Hematopoietic multipotent progenitor cell treated with erythropoietin and hydrocortisone succinate and interleukin-3 and kit ligand, for 15 days (in vitro differentiated cells): ENCODE data around the gene PRDM16.

ENCODE experiments used
- DNase-seq: peaks from one replicate; pipeline ENCODE4 v3.0.0-alpha.2; 2015; ENCODE audit warnings: low spot score

The PRDM16 gene

DNA sequence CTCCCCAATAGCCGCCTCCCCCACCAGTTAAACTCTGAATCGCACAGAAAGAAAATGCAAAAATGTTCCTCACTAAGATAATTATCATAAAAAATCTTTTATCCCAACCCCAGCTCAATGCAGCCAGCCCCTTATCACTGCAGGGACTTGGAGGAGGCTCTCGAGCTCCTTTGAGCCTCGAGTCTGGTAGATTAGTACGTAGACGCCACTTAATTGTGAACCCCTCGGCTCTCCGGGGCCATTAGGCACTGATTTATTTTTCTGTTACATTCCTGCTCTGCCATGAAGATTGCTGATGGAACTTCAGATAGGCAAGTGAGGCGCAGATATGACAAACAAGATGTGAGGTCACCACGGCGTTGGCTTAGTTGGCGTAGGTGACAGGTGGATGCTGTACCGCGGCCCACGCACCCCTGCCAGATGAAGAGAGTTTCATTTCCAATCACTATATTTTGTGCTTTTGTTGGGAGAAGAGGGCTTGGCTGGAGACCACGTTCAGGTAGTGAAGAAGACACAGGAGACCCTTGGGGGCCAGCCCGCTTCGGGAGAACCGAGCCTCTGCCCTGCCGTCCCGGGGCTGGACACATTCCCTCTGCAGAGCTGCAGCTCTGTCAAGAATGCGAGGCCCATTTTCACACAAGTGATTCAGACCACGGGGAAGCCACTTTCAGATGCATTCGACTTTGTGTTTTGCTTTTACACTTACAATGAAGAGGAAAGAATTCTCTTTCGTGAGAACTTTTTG, 329.6 kb downstream of the PRDM16 start:
- no peak for DNase-seq

DNA sequence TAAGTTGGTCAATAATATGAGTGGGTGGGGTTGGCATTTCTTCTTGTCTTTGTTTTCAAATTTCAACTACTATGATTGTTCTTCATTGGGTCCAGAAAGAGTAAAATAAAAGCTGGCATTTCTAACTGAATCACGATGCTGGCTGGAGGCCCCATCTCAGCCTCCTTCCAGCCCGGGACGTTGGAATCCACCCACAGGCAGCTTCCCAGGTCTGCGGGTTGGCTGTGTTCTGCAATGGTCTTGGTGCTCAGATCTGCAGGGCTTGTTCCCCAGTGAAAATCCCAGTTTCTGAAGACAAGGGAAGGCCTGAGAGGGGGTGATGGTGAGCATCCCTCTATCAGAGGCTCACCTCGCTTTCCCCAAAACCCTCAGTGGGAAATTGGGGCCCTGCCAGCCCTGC, 330.7 kb downstream of the PRDM16 start:
- no peak for DNase-seq

DNA sequence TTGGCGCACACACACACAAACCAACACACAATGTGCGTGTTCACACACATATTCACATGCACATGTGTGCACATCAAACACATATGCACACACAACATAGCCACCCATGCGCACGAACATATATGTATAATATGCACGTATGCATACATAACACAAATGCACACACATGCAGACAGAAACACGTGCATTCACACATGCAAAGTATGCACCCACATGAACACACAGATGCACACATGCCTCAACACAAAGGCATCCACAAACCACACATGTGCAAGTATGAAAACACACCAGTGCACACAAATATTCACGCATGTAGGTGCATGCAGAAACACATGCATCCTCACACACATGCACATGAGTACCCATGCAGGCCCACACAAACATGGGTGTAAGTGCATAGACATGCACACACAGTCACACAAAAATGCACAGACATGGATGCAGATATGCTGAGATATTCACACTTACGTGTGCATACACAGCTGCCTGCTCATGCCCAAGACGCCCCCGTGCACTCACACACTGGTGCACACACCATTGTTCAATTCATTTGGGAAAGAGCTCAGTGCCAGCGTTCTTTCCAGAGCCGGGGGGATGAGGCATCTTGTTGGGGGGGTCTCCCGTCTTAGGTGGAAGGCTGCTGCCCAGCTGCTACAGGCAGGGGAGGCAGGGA, 332.7 kb downstream of the PRDM16 start:
- DNase-seq: no peak

DNA sequence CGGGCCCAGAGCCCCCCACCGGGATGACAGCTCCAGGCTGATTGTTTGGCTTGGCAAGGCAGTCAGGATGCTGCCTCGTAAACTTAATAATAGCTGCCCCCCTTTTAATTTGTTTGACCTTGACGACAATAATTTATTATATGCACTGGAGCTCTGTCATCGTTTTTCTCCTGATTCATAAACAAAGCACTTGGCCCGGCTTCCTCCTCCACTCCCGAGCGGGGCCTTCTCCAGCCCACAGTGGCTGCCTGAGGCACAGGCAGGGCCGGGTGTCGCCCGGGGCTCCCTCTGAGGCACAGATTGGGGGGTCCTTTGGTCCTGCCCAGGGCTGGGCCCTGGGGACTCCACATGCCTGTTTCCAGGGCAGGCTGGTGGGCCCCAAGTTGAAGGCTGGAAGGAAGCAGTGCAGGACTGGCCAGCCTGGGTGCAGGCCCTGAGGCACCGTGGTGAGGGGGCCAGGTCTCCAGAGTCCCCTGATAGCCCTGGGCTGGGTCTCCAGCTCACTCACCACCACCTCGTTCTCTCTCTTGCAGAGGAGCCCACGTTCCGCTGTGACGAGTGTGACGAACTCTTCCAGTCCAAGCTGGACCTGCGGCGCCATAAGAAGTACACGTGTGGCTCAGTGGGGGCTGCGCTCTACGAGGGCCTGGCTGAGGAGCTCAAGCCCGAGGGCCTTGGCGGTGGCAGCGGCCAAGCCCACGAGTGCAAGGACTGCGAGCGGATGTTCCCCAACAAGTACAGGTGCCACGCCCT, 333.4 kb downstream of the PRDM16 start:
- DNase-seq: no peak

DNA sequence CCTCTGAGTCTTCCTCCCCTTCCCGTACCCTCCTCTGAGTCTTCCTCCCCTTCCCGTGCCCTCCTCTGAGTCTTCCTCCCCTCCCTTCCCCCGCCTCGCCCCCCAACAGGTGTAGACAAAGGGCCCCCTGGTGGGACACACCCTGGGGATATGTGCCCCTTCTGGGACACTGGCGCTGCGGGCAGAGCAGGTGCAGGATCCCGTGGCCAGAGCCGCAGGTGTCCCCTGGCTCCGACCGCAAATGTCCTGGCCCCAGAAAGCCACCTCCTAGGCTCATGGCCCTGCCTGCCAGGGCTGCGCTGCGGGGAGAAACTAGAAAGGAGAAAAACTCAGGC, 334.0 kb downstream of the PRDM16 start:
- no peak for DNase-seq

DNA sequence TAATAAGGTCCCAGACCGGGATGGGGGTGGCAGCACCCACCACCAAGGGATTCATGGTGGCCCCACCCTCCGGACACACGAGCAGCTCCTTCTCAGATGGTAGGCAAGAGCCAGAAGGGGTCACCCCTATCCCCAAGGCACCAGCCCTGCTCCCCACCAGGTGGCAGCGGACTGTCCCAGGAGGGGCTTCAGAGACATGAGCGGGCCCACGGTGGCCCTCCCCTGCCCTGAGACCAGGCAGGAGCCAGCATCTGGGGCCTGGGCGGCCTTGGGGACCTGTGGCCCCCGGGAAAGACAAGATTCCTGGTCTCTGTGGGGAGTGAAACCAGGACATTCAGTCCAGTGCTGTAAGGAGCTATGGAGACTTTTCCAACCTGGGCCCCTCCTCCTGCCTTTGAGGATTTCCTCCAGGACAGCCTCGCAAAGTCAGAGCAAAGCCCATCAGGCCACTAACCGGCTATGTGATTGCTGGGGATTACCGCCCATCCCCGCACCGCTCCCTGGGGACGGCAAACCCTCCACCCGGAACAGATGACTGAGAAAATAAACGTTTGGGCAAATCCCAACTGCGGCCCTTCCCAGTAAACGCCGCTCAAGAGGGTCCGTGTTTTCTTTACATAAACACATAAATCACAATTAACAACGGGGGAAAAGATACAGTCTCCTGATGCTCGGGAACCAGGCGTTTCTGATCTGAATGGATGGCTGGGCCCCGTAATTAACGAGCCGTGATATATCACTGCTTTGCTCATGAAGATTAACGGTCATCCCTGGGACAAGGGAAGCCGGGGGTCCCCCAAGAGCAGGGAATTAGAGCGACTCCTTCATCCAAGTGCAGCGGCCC, 334.6 kb downstream of the PRDM16 start:
- DNase-seq: no peak

DNA sequence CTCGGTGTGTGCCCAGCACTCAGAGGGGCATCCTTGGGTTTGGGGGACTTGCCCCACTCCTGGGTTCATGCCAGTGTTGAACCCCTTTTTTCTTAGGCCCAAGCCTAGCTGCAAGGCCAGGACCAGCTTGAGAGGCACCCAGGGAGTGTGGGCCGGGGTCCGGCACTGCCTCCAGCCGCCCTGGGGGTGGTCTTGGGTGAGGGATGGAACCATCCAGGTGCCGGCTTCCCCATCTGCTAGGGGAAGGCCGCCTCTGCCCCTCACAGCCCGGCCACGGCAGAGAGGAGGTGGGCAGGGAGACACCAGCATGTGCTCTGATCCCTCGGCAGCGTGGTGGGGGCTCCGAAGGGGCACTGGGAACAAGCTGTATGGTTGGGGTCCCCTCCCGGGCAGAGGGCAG, 335.3 kb downstream of the PRDM16 start:
- no peak for DNase-seq

DNA sequence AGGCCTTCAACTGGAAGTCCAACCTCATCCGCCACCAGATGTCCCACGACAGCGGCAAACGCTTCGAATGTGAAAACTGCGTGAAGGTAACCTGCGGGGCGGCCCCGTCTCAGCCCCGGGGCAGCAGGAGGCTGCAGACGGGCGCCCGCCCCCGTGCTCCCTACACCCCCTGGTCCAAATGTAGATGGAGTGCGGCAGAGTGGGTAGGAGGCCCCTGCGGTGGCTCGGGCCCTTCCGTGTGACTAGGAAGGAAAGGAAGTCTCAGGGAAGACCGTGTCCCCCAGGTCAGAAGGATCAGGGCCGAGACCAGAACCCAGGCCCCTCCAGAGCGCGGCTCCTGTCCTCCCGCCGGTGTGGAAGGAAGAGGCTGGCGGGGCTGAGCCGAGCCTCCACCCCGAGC, 335.8 kb downstream of the PRDM16 start:
- DNase-seq: no peak

DNA sequence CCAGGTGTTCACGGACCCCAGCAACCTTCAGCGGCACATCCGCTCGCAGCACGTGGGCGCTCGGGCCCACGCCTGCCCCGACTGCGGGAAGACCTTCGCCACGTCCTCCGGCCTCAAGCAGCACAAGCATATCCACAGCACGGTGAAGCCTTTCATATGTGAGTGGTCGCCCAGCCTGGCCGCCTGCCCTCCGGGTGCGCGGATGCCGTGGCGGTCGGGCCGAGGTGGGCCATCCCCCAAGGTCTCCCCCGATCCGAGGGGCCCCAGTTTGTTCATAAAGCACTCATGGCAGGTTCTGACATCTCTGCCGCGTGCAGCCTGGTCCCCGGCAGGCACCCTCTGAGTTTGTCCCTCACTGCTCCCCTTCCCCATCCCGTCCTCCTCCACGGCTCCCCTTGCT, 336.5 kb downstream of the PRDM16 start:
- DNase-seq: no peak

DNA sequence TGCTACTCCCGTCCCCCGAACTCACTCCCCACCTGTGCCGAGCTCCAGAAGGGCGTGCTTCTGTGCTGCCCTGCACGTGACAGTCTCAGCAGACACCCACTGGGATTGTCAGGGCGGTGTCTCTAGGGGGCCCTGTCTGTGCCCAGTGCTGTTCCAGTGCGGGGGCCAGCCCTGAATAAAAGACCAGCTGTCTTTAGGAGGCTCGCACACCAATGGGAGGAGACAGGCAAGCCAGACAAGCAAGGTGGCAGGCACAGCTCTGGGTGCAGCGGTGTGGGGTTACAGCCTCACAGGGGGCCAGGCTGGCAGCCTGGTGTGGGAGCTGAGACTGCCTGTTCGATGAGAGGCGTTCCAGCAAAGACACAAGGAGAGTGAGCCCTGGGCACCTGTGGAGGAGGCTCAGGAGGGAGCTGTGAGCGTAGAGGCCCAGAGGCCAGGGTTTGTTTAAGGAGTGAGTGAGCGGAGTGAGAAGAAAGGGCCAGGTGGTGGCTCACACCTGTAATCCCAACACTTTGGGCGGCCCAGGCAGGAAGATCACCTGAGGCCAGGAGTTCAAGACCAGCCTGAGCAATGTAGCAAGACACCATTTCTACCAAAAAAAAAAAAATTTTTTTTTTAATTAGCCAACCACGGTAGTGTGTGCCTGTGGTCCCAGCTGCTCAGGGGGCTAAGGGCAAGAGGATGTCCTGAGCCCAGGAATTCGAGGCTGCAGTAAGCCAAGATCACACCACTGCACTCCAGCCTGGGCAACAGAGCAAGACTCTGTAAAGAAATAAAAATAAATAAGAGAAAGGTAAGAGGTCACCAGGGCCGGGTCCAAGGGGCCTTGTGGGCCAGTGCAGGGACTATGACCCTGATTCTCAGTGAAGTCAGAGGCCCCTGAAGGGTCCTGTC, 337.2 kb downstream of the PRDM16 start:
- no peak for DNase-seq

DNA sequence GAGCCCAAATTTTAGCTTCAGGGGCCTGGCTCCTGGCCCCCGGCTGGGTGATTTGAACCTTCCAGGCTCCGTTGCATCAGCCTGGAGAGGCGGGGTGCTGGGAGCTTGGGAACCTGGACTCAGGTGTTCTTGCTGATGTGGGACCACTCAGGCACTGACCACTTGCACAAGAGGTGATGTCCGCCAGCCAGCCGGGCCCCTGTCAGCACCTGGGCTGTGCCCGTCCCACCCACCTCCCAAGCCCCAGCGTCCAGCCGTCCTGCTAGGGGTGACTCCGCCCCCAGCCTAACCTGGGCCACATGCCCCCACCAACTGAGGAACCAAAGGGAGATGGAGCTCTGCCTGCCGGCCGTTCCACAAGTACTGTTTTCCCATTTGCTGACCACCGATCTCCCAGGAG, 338.0 kb downstream of the PRDM16 start:
- DNase-seq: no peak

DNA sequence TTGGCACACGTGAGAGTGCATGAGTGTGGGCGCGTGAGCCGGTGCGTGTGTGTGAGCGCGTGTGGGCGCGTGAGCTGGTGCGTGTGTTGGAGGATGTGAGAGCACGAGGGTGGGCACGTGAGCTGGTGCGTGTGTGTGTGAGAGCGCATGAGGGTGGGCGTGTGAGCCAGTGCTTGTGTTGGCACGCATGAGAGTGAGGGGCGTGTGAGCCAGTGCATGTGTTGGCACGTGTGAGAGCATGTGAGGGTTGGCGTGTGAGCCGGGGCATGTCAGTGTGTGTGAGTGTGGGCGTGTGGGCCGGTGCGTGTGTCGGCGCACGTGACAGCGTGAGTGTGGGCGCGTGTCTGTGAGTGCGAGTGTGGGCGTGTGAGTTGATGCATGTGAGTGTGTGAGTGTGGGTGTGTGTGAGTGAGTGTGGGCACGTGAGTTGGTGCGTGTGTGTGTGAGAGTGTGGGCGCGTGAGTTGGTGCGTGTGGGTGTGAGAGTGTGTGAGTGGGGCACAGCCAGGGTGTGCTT, 339.8 kb downstream of the PRDM16 start:
- DNase-seq: no peak

DNA sequence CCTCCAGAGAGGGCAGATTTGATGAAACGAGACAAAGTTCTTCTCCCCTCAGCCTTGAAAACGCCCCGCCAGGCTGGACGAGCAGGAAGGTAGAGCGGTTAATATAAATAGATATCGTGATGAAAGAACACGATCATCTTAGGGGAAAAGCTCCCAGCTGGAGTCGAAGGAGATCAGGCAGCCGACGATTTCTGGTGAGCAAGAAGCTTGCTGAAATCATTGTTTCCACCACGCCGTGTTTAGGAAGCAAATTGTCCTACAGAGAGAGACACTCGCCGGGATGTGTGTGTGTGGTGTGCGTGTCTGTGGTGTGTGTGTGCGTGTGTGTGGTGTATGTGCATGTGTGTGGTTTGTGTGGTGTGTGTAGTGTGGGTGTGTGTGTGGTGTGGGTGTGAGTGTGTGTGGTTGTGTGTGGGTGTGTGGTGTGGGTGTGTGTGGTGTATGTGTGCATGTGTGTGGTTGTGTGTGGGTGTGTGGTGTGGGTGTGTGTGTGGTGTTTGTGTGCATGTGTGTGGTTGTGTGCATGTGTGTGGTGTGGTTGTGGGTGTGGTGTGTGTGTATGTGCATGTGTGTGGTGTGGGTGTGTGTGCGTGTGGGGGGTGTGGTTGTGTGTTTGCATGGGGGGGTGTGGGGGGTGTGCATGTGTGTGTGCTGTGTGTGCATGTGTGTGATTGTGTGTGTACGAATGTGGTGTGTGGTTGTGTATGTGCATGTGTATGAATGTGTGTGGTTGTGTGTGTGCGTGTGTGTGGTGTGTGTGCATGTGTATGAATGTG, 340.6 kb downstream of the PRDM16 start:
- DNase-seq: no peak

DNA sequence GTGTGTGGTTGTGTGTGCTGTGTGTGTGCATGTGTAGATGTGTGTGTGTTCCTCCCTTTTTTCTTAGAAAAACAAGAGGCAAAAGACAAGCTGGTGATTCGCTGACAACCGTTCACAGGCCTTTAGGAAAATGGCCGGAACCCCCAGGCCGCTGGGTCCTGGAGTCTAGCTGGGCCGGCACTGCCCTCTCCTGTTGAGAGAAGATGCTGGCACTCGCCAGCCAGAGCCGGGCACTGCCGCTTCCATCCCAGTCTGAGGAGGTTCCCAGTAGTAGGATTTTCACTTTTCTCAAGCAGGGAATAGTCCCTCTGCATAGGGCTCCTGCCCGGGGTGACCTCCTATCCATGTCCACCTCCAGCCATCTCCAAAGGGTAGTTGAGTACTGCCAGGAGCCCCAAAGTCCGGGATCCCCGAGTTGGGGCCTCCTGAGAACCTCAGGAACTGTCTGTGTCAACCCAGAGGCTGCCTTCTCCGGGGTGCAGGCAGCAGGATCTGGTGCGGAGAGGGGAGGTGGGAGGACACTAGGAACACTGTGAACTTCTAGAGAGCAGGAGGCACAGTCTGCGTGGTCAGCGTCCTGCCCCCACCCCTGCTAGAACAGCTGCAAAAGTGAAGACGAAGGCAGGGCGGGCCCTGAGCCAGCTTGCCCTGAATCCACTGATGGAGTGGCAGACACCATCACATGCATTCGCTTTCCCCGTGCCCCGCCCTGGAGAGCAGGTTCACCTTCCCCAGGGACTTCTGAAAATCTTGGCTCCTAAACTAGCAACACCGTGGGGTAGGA, 341.3 kb downstream of the PRDM16 start:
- DNase-seq: no peak

DNA sequence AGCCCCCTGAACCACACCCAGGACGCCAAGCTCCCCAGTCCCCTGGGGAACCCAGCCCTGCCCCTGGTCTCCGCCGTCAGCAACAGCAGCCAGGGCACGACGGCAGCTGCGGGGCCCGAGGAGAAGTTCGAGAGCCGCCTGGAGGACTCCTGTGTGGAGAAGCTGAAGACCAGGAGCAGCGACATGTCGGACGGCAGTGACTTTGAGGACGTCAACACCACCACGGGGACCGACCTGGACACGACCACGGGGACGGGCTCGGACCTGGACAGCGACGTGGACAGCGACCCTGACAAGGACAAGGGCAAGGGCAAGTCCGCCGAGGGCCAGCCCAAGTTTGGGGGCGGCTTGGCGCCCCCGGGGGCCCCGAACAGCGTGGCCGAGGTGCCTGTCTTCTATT, 342.8 kb downstream of the PRDM16 start:
- DNase-seq: no peak

DNA sequence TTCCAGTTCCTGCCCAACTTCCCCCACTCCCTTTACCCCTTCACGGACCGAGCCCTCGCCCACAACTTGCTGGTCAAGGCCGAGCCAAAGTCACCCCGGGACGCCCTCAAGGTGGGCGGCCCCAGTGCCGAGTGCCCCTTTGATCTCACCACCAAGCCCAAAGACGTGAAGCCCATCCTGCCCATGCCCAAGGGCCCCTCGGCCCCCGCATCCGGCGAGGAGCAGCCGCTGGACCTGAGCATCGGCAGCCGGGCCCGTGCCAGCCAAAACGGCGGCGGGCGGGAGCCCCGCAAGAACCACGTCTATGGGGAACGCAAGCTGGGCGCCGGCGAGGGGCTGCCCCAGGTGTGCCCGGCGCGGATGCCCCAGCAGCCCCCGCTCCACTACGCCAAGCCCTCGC, 343.4 kb downstream of the PRDM16 start:
- DNase-seq: no peak

DNA sequence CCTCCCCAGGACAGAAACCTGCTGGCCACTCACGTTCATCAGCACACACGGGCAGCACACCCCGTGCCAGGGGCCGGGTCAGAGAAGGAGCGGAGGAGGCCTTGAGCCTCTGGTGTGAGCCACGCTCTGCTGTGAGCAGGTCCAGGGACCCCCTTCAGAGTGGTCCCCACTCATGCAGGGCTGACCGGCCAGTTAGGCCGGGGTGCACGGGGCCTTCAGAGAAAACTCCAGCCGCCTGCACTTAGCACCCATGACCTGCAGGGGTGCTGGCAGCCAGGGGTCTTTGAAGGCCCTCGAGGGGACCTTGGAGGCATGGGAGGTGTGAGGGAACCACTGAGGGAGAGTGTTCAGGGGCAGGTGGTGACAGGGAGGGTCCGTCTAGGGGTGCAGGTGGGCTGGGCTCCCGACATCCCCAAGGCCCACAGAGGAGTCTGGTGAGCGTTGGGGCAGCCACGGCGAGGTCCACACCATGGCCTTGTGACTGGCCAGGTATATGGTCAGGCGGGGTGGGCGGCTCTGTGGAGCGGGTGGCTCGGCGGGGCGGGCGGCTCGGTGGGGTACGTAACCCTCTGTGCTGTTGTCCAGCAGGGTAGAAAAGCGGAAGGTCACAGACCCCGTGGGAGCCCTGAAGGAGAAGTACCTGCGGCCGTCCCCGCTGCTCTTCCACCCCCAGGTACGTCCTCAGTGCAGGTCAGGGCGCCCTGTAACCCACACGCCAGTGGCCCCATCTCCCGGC, 345.1 kb downstream of the PRDM16 start:
- DNase-seq: no peak

DNA sequence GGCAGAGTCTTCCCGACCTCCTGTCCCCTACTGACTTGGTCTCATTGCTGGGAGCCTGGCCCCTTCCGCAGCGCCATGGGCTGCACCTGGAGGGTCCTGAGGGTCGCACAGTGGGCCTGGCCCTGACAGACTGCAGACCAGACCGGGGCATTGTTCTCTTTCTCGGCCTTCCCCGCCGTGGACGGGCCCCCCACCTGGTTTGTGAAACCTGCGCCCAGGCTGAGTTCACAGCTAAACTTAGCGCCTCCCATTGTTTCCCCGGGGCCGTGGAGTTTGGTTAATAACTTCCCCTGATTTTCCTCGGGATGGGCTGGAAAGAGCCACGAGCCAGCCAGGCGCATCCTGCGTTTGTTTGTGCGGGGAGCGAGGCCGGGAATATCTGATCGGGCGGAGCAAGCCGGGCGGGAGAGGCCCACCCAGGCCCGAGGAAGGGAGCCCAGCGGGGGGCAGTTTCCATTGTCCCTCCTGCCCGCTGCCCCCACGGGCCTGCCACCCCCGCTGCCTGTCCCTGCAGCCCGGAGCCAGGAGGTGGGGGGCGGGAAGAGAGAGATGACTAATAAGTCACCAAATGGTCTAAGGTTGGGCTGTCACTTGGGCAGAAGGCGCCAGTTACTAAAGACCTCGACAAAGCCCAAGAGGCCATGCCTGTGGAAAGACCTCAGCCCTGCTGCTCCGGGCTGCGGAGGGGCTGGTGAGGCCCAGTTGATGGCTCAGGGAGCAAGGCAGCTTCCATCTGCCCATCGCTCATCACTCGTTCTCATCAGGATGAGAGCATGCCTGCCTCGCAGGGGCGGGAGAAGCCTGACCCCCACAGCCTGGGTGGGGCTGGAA, 346.5 kb downstream of the PRDM16 start:
- no peak for DNase-seq
